ENCODE measurements around the gene ANGPTL8. TPM values are rescaled to one million over a fixed set of nuclear protein-coding genes. Genes with fewer than 3 reads are reported as not detected.

Gene ANGPTL8
- total RNA-seq, 3 donors from 2014 or later: 0.44 to 17.9 TPM; not detected in 1

DNA sequence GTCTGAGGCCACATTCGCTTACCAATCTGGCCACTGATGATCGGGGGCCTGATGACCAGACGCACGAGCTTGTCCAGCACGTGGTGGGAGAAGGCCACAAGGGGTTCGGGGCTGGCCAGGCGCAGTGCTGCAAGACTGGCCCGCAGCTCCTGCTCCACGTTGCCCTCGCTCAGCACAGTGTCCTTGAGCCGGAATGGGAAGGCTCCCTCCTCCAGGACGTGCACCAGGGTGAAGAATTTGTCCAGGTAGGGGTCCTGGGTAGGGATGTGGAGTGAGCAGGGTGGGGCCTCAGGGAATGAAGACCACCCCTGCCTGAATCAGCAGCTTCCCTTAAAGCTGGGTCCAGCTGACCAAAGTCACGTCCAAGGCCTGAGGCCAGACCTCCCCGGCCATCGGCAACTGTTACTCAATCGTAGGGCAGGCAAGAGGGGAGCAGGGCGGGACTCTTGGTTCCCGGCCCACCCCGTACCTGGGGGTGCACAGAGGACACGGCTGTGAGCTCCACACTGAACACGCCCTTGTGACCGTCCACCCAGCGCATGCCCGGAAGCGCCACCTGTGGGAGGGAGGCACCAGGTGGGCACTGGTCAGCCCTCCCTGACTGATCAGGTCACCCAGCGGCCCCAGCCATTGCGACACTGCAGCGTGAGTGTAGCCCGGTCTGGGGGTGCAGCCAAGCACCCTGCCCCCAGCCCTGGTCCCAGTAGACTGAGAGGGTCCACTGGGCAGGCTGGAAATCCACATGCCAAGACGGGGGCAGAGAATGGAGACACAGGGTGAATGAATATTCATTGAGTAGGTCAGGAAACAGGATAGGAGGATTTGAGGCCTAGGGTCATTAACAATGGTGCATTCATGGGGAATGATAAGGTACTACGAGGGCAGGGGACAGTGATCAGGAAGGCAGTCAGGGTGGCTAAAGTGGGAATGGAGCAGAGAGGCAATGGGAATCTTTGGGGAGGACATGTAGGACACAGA is 2.8 kb upstream of the ANGPTL8 start:
- Histone ChIP-seq H3K9me3 (peaks cover 0 to 5% of the 10 kb centered on the region in 2 donors), H3K27ac (no peak overlapping the region), H3K27me3 (no peaks in the 10 kb centered on the region), H3K36me3 (peaks cover 3% of the 10 kb centered on the region), H3K4me1 (no peaks in the 10 kb centered on the region), H3K4me3 (no peak overlapping the region)
- intact Hi-C loops (cut with DNase I; ENCODE audit: low total_unique reads): no loop called here
- no peak for DNase-seq (ENCODE audit: low spot score in 2 of 2)
- TF ChIP-seq, protein P1, sequence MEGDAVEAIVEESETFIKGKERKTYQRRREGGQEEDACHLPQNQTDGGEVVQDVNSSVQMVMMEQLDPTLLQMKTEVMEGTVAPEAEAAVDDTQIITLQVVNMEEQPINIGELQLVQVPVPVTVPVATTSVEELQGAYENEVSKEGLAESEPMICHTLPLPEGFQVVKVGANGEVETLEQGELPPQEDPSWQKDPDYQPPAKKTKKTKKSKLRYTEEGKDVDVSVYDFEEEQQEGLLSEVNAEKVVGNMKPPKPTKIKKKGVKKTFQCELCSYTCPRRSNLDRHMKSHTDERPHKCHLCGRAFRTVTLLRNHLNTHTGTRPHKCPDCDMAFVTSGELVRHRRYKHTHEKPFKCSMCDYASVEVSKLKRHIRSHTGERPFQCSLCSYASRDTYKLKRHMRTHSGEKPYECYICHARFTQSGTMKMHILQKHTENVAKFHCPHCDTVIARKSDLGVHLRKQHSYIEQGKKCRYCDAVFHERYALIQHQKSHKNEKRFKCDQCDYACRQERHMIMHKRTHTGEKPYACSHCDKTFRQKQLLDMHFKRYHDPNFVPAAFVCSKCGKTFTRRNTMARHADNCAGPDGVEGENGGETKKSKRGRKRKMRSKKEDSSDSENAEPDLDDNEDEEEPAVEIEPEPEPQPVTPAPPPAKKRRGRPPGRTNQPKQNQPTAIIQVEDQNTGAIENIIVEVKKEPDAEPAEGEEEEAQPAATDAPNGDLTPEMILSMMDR (IDR thresholded peaks at IDR 0.05): no peak
- TF ChIP-seq POLR2A (IDR thresholded peaks at IDR 0.05) (no peak), POLR2AphosphoS5 (IDR thresholded peaks at IDR 0.05) (no peak)

DNA sequence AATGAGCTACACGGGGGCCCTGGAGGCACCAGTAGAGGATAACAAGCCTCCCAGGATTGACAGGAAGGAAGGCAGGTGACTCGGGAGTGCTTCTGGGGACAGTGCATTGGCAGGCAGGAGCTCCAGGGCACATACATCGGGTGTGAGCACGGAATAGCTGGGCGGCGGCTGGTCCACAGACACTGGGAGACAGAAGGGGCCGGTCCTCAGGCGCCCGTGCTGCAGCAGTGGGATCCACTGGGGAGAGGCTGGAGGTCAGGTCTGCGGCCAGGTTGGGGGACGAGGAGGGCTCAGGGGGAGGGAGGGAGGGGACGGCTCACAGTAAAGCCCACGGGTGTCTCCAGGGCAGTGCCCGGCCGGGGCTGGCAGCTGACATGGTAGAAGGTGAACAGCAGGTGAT is 2.1 kb upstream of the ANGPTL8 start:
- H3K27me3 ChIP-seq: no peaks in the 10 kb centered on the region
- H3K36me3 ChIP-seq: peaks cover 3% of the 10 kb centered on the region
- no peak for DNase-seq (ENCODE audit: low spot score in 2 of 2)
- no peaks in the 10 kb centered on the region for H3K4me1 ChIP-seq
- H3K27ac ChIP-seq: no peak overlapping the region
- H3K4me3 ChIP-seq: no peak overlapping the region
- peaks cover 0 to 5% of the 10 kb centered on the region in 2 donors for H3K9me3 ChIP-seq
- TF ChIP-seq, protein P1 (IDR thresholded peaks at IDR 0.05): no peak
- TF ChIP-seq POLR2A (IDR thresholded peaks at IDR 0.05) (no peak), POLR2AphosphoS5 (IDR thresholded peaks at IDR 0.05) (no peak)
- intact Hi-C loops (cut with DNase I; ENCODE audit: low total_unique reads): no loop called here

DNA sequence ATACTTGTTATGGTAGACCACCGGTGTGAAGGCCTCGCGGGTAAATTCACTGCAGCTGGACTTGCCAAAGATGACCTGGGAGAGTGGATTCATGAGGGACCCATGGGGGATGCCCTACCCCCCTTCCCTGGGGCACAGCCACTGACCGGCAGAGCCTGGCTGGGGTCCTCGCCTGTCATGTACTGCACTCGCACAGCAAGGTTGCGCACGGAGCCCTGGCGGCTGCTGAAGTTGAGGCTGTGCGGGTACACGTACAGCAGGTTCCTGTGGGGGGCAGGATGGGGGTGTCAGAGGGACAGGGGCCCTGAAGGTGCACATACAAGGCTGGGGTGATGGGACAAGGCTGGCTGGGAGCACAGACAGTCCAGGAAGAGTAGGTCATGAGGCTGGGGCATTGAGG is 1.4 kb upstream of the ANGPTL8 start:
- peaks cover 3% of the 10 kb centered on the region for H3K36me3 ChIP-seq
- DNase-seq (ENCODE audit: low spot score in 2 of 2): no peak
- H3K4me1 ChIP-seq: no peaks in the 10 kb centered on the region
- intact Hi-C loops (cut with DNase I; ENCODE audit: low total_unique reads): no loop called here
- no peak overlapping the region for H3K27ac ChIP-seq
- TF ChIP-seq POLR2A (IDR thresholded peaks at IDR 0.05) (no peak), POLR2AphosphoS5 (IDR thresholded peaks at IDR 0.05) (no peak)
- TF ChIP-seq, protein P1 (IDR thresholded peaks at IDR 0.05): no peak
- peaks cover 0 to 5% of the 10 kb centered on the region in 2 donors for H3K9me3 ChIP-seq
- no peaks in the 10 kb centered on the region for H3K27me3 ChIP-seq
- no peak overlapping the region for H3K4me3 ChIP-seq

- DNase-seq (ENCODE audit: low spot score in 2 of 2): no peak
- Histone ChIP-seq H3K4me1 (no peaks in the 10 kb centered on the region), H3K4me3 (no peak overlapping the region), H3K27me3 (no peaks in the 10 kb centered on the region), H3K9me3 (peaks cover 0 to 5% of the 10 kb centered on the region in 2 donors), H3K36me3 (peaks cover 3% of the 10 kb centered on the region), H3K27ac (no peak overlapping the region)
- intact Hi-C loops (cut with DNase I; ENCODE audit: low total_unique reads): no loop called here
- TF ChIP-seq POLR2AphosphoS5 (IDR thresholded peaks at IDR 0.05): no peak
- no peak for TF ChIP-seq POLR2A (IDR thresholded peaks at IDR 0.05)
- TF ChIP-seq, protein P1 (IDR thresholded peaks at IDR 0.05): no peak
Observed at GRCh38 chr19:11238781-11239376, 540 bp upstream of the ANGPTL8 start.

- Histone ChIP-seq H3K9me3 (peaks cover 0 to 5% of the 10 kb centered on the region in 2 donors), H3K4me1 (no peaks in the 10 kb centered on the region), H3K27me3 (no peaks in the 10 kb centered on the region), H3K4me3 (no peak overlapping the region), H3K27ac (no peak overlapping the region), H3K36me3 (peaks cover 3% of the 10 kb centered on the region)
- intact Hi-C loops (cut with DNase I; ENCODE audit: low total_unique reads): loop anchor here (1.0 kb wide), 1 partner anchor 26 kb away; no protein-coding TSS in a partner anchor
- TF ChIP-seq, protein P1 (IDR thresholded peaks at IDR 0.05): no peak
- no peak for TF ChIP-seq POLR2A (IDR thresholded peaks at IDR 0.05)
- TF ChIP-seq POLR2AphosphoS5 (IDR thresholded peaks at IDR 0.05): no peak
- DNase-seq (ENCODE audit: low spot score in 2 of 2): no peak
Observed at GRCh38 chr19:11240008-11240444, 607 bp downstream of the ANGPTL8 start.
